WTC11 (cell line): ENCODE results near the gene VSIR.

ENCODE experiments used
- ATF3 ChIP-seq: sonication (generic); formaldehyde crosslinking; conservative IDR thresholded peaks from 2 replicates; pipeline ENCODE4 v1.8.1; 2022; ENCODE audit warnings: mild to moderate bottlenecking, missing genetic modification reagents
- CTCF ChIP-seq: fragments of 200-600 bp; IDR thresholded peaks from 2 replicates; pipeline ENCODE4 v1.8.0; 2022; ENCODE audit warnings: antibody characterized with exemption
- E2F4 ChIP-seq: sonication (generic); formaldehyde crosslinking; IDR thresholded peaks from 2 replicates; pipeline ENCODE4 v1.8.1; 2022; ENCODE audit warnings: low read depth, mild to moderate bottlenecking, moderate library complexity, missing genetic modification reagents, borderline replicate concordance
- NR1H2 ChIP-seq: sonication (generic); formaldehyde crosslinking; IDR thresholded peaks from 2 replicates; pipeline ENCODE4 v1.9.0; 2021; ENCODE audit warnings: mild to moderate bottlenecking, moderate library complexity, missing genetic modification reagents
- PRDM15 ChIP-seq: sonication (generic); formaldehyde crosslinking; IDR thresholded peaks from 2 replicates; pipeline ENCODE4 v1.8.0; 2022; ENCODE audit warnings: missing genetic modification reagents
- SMAD4 ChIP-seq: sonication (generic); formaldehyde crosslinking; IDR thresholded peaks from 2 replicates; pipeline ENCODE4 v1.8.0; 2022; ENCODE audit warnings: mild to moderate bottlenecking, missing genetic modification reagents
- ZBTB21 ChIP-seq: sonication (generic); formaldehyde crosslinking; IDR thresholded peaks from 2 replicates; pipeline ENCODE4 v1.8.1; 2023; ENCODE audit warnings: mild to moderate bottlenecking, missing genetic modification reagents, borderline replicate concordance
- ZNF317 ChIP-seq: sonication (generic); formaldehyde crosslinking; IDR thresholded peaks from 2 replicates; pipeline ENCODE4 v1.8.1; 2023; ENCODE audit warnings: low read depth, mild to moderate bottlenecking, moderate library complexity, missing genetic modification reagents, borderline replicate concordance
- TF ChIP-seq, protein P1 (sequence below): sonication (generic); formaldehyde crosslinking; IDR thresholded peaks from 2 replicates; pipeline ENCODE4 v1.8.1; 2023; ENCODE audit warnings: mild to moderate bottlenecking, missing genetic modification reagents, moderate library complexity

DNA sequence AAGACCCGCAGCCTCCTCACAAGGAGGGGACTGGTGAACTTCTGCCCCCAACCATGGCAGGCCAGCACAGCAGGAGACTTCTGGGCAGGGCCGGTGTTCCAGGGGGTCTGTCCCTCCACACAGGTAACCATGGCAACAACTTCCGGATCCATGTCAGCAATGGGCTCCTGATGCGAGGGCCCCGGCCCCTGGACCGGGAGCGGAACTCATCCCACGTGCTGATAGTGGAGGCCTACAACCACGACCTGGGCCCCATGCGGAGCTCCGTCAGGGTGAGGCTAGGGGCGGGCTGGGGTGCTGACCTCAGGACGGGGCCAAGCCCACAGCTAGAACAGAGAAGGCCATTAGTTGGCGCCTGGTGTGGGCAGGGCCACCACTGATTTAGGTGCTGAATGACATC, 48.1 kb downstream of the VSIR start:
- TF ChIP-seq, protein P1, sequence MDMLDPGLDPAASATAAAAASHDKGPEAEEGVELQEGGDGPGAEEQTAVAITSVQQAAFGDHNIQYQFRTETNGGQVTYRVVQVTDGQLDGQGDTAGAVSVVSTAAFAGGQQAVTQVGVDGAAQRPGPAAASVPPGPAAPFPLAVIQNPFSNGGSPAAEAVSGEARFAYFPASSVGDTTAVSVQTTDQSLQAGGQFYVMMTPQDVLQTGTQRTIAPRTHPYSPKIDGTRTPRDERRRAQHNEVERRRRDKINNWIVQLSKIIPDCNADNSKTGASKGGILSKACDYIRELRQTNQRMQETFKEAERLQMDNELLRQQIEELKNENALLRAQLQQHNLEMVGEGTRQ, result no peak
- TF ChIP-seq E2F4 (CRISPR knock-in tag) (no peak), CTCF (no peak), PRDM15 (no peak), ZBTB21 (CRISPR knock-in tag) (no peak), ATF3 (CRISPR knock-in tag) (no peak), NR1H2 (no peak), SMAD4 (no peak), ZNF317 (no peak)
